Lower leg skin (tissue), 3 donors: Measurements from ENCODE around the gene CENPE.

Source experiments
- CTCF ChIP-seq, 3 donors: fragments of 450-650 bp; IDR thresholded peaks; one replicate each; pipeline ENCODE4 v1.5.1; 2016; ENCODE audit warnings: antibody characterized with exemption in 3 of 3, mild to moderate bottlenecking in 3 of 3, moderate library complexity in 2 of 3
- POLR2A ChIP-seq, 2 donors: fragments of 450-650 bp; IDR thresholded peaks; one replicate each; pipeline ENCODE4 v1.6.1; 2016 to 2017; ENCODE audit warnings: antibody characterized with exemption in 2 of 2, mild to moderate bottlenecking in 1 of 2, moderate library complexity in 1 of 2

GRCh38 chr4:103098756-103099440, 99.2 kb downstream of the CENPE start:
- TF ChIP-seq CTCF (IDR thresholded peaks at IDR 0.05) (no peak), POLR2A (IDR thresholded peaks at IDR 0.05) (no peak)
